GM04504 (cell line): Measurements from ENCODE around the gene VTI1A.

Experiments used
- DNase-seq: peaks from one replicate; pipeline ENCODE4 v3.0.0-alpha.2; 2012; ENCODE audit warnings: low read depth

Gene VTI1A

GRCh38 chr10:112546474-112546873 lies 99.5 kb downstream of the VTI1A start:
- DNase-seq = no peak

GRCh38 chr10:112548535-112549276 lies 101.7 kb downstream of the VTI1A start:
- DNase-seq = no peak

DNA sequence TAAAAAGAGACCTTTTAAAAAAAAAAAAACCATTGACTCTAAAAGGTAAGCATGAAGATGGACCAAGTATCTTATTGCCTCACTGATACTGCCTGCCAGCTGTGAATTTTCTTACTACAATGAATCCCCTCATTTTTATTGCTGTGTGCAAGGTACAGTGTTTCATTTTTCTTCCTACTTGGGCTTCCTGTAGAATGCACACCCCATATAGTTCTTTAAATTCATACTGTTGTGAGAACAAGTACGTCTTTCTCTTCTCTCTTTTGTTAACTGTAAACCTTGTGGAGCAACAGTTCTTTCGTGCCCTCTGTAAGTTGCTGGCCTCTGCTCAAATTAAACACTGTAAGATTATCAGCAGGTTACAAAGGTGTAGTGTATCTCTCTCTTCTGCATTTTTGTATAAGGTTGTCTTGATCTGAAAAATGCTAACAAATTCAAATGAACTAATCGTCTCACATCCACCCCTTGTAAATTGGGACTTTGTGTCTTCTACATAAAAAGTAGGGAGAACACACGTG lies 105.6 kb downstream of the VTI1A start:
- DNase-seq = no peak

- no peak for DNase-seq
These were observed 106.3 kb downstream of the VTI1A start for GRCh38 chr10:112553315-112553714.

DNA sequence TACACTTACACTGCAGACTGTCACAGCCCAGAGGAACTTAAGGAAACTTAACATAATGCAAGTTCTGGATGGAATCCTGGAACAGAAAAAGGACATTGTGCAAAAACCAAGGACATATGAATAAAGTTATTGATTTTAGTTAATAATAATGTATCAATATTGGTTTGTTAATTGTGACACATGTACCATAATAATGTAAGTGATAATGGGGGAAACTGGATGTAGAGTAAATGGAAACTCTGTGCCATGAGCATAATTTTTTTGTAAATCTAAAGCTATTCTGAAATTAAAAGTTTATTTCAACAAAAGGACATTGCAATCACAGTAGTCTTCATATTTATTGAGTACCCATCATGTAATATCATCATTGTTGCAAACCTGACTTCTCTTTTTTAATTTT lies 107.2 kb downstream of the VTI1A start:
- no peak for DNase-seq

DNA sequence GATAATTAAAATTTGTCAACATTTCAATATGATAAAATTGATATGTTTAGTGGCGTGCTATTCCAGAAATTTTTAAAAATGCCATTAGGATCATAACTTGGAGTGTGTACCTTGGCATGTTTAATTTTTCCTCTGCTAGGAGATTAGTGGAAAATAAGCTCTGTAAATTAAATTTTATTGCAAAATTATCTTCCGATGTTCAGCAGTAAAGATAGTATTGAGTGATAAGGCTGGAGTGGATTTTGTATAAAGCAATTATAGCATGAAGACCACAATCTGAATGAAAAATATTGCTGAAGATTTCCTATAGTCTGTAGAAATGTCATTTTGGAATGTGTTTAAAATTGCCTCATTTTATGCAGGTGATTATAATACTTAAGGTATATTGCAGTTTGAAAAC lies 110.2 kb downstream of the VTI1A start:
- no peak for DNase-seq

GRCh38 chr10:112558476-112559142 lies 111.6 kb downstream of the VTI1A start:
- DNase-seq = no peak

- DNase-seq = no peak
These were observed 112.3 kb downstream of the VTI1A start for GRCh38 chr10:112559349-112559748.

DNA sequence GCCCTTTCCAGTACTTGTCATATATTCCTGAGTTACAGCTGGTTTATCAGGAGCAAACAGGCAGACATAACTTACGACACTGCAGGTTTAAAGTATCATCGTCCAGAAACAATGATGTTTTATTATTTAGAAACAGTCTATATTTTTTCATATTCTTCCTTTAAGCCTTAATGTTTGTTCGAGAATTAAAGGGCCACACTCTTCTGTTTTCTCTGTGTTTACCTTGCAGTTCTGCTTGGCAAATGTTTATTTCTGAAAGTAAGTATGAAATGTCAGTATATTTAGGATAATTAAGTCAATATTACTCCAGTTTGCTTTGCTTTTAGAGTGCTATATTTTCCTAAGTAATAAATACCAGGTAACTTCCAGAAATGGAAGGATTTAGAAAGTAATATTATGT lies 115.1 kb downstream of the VTI1A start:
- no peak for DNase-seq

DNA sequence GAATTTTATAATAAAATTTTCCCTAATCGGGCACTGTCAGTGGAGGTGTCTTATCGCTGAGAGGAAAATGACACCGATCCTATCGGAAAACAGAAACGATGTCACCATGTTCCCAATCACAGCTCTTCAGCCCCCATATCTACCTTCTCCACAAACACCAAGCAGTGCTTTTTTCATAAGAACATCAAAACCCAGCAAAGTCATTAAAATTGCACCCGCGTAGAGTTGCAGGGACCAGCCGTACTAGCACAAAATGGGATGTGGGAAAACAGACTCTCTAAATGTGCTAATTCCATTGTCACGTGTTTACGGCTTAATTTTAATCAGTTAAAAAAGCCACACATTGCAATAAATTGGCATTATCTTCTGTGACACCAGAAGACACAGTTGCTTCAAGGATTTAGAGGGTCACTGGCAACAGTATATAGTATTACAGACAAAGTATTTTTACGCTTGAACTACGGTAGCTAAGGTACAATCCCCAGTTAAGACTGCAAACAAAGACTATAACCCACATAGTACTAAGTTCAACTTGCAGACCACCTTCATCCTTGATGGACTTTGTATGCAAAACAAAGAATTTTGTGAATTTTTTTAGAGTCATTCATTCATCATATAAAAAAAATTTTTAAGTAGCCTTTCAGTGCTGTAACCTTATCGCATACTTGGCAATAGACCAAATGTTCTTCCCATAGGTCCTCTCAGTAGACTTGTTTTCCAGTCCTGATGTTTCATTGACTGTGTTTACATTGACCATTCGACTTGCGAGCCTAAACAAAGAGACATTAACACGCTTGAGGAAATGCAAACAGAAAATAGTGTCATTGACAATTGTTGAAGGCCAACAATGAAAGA lies 116.0 kb downstream of the VTI1A start:
- DNase-seq = no peak

- no peak for DNase-seq
These were observed 117.3 kb downstream of the VTI1A start for GRCh38 chr10:112564337-112564736.

DNA sequence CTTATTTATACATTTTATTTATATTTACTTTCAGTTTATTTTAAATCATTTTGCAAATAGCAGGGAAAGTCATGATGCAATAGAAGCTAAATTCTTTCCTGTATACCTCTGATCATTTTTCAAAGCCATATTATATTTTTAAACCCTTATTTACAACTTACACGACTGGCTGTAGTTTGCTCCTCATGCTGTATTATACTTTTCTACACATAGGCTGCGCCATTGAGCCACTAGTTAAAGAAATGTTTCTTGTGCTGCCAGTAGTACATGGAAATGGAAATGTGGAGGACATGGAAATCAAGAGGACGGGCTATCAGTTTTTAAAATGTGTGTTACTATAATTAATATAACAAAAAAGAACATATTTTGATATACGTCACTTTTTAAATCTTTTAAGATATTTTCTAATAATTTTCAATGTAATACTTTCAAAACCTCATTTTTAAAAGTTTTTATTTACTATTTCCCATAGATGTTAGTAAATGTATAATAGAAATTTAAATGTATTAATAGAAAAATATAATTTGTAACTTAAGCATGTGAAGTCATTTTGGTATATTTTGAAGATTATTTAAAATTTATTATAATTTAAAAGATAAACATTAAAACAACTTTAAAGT lies 118.5 kb downstream of the VTI1A start:
- peak; percentile 40 for DNase-seq

GRCh38 chr10:112570585-112570984 lies 123.6 kb downstream of the VTI1A start:
- no peak for DNase-seq

GRCh38 chr10:112579578-112579977 lies 132.6 kb downstream of the VTI1A start:
- DNase-seq = no peak

DNA sequence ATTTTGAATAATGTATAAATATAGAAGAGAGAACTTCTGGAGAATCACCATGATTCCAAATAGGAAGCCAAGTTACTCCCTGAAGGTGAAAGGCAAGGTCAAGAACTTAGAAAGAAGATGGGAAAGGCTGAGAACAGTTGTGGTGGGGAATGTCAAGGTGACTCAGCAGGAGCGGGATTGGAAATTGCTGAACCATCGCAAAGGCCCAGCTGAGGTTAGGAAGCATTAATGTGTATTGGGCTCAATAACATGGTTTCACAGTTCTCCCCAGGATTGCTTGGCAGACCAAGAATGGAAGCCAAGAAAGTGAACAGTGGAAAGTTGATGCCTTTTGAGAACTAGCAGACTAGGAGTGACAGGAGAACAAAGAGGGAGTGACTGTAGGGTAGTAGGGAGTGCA lies 133.3 kb downstream of the VTI1A start:
- DNase-seq = no peak

DNA sequence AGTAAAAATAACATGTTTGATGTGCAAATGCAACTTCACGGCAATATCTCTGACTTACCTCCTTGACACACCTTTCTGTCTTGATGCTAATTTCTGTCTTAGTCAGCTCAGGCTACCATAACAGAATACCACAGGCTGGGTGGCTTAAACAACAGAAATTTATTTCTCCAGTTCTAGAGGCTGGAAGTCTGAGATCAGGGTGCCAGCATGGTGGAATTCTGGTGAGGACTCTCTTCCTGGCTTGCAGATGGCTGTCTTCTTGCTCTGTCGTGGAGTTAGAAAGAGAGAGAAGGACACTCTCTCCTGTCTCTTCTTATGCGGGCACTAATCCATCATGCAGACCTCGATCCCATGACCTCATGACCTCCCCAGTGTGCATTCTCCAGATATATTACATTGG lies 134.9 kb downstream of the VTI1A start:
- no peak for DNase-seq

GRCh38 chr10:112583236-112583939 lies 136.4 kb downstream of the VTI1A start:
- DNase-seq = no peak

DNA sequence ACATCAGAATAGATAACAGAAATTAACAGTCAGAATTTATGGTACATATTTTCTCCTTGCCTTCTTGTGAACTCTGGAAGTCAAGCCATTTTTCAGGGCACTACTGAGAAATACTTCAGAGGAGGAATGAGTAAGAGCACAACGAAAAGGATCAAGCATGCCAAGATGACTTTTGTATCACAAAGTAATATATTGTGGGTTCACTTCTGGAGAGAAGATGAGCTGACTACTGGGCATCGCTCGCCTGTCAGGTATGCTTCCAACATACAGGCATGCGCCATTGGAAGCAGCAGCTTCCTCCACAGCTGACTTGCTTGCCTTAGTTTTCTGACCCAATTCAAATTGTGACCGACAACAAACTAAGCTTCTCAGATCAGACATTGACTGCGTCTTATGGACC lies 137.3 kb downstream of the VTI1A start:
- peak; percentile 28 for DNase-seq

DNA sequence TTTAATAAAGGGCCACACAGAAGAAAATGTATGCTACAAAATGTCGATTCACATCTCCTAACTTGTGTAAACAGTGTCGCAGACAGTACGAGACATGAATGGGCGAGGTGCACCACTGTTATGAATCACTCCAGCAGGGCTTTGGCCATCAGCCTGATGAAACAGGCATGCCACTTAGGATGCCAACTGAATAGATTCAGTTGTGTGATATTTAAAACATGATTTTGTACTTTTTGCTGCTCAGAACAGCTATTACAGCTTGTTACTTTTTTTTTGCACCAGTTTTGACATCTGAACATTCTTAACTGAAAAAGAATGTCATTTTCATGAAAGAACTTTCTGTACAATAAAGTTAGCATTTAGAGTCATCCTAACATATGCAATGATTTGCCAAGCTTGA lies 138.1 kb downstream of the VTI1A start:
- DNase-seq = no peak

DNA sequence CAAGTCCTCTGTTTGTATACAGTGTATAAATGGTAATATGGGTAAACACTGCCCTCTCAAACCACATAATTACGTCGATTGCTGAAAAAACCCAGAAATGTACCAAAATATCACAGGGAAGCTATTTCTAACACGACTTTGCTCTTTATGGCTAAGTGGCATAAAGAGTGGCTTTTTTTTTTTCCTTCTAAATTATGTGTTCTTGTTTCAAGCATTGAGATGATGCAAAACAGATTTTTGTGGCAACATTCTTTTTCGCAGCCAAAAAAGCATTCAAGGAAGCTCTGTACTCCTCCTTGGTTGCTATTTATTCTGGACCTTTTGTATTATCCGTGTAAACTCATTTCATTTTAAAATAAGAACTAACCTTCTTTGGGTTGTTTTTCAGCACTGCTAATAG lies 138.9 kb downstream of the VTI1A start:
- DNase-seq = no peak

GRCh38 chr10:112587729-112588128 lies 140.7 kb downstream of the VTI1A start:
- no peak for DNase-seq
